Activated T-helper 1 cell treated with Interleukin-2 at 50 U/mL for 16 hours (primary cell): ENCODE results near the gene LIMK1.
"Not testable (repeated sequence)": the region's sequence is repeated elsewhere in the genome, so short reads cannot be mapped to it uniquely, and the experiment has no call there.

Source experiments
- DNase-seq: peaks from one replicate; pipeline ENCODE4 v3.0.0-alpha.2; 2020; ENCODE audit warnings: low read depth

Gene LIMK1

DNA sequence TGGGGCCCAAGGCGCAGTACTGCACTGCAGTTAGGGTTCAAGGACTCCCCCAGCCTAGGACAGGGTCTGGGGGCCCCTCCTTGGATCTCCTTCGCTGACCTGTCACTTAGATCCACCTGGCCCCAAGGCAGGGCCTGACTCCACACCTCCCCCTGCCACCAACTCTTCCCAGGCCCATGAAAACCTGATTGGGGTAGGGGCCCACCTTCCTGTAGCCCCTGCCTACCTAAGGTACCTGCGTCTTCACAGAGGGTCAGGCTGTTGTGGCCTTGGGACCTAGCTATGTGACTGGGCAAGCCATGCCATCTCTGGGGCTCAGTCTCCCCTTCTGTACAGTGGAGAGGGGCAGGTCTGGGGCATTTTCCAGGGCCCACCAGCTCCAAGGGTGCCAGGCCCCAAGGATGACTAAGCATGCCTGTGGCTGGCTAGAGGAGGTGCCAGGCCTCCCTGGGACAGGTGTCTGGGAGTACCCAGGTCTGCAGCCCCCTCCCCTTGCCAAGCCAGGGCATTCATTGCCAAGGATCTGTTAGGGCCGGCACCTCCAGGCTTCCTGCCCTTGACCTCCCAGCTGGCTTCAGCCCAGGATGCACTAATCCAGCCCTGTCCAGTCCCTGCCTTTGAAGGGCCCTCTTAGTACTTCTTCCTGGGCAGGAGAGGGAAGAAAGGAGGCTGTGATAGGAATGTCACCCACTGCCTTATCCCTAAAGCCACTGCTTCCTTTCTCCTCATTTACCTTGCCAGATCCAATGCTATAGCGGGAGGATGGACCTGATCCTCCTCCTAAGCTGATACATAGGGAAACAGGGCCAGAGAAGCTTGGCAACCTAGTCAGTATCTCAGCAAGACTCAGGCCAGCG lies 1.3 kb downstream of the LIMK1 start:
- no peak for DNase-seq

- no peak for DNase-seq
Observed at GRCh38 chr7:74087791-74088453, 4.3 kb downstream of the LIMK1 start.

DNA sequence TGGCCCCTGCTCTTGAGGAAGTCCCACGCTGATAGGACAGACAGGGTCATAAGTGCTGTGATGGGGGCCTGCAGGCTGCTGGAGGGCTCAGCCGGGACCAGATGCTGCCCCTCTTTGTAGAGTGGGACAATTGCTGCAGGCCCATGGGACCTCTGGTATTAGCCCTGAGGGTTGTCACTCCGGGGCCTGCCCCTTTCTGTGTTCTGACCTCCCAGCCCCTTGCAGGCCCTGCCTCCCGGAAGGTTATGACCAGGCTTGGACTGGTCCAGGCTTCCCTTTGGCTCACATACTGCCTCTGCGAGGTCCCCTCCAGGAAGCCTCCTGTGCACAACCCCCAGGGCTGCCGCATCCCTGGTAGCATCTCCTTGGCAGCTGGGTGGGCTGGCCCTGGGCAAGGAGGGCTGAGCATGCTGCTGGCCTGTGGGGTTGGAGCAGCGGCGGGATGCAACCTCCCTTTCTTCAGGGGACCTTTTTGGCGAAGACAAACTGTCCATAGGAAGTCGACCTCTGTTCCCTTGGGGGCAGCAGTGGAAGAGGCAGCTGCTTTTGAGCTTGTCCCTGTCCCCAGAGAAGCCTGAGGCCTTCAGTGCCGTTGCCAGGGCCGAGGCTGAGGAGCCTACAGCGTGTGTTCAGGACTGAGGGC lies 8.8 kb downstream of the LIMK1 start:
- no peak for DNase-seq

DNA sequence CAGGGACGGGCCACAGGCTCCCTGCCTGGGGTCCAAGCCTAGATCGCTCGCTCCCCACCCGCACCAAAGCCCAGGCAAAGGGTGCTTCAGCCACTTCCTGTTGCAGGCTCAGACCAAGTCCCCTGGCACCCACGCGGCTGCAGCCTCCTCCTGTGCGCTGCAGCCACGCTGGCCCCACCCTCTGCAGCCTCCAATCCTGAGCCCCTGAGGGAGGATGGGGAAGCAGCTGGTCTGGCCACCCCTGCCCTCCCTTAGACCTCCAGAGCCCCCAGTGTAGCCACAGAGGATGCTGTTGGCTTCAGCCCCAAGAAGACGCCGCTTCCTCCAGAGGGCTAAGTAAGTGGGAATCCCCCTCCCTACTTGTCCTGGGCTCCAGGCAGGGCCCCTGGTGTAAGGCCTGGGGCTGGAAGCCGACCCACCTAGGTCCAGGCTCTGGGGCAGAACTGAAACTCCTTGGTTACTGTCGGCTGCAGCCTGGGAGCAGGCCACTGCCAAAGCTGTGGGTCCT lies 9.4 kb downstream of the LIMK1 start:
- no peak for DNase-seq

GRCh38 chr7:74093671-74094223 lies 10.1 kb downstream of the LIMK1 start:
- DNase-seq = no peak

- peak; percentile 49 for DNase-seq
Observed at GRCh38 chr7:74094224-74095101, 10.9 kb downstream of the LIMK1 start.

- no peak for DNase-seq
Observed at GRCh38 chr7:74095135-74095534, 11.5 kb downstream of the LIMK1 start.

DNA sequence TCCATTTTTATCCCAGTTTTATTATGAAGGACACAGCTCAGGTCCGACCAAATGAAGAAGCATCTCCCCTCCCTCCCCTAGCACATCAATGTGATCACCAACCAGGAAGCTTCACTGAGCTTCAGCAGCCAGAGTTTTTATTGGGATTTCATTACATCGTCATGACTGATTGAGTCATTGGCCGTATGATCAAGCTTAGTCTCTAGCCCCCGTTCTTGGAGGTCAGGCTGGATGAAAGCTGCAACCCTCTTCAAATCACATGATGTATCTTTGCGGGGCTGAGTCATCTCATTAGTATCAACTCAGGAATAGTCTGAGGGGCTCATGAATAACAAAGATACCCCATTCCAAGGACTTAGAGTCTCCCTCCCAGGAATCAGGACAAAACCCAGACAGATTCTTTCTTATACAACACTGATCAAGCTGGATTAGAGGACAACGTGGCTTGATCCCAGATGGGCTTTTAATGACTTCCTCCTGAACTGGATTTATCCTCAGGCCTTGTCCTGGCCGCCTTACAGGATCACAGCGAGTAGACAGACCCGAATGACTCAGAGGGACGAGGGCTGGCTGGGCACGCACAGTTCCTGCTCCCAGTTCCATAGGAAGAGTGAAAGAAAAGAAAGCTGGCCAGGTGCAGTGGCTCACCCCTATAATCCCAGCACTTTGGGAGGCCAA lies 14.5 kb downstream of the LIMK1 start:
- DNase-seq = no peak

DNA sequence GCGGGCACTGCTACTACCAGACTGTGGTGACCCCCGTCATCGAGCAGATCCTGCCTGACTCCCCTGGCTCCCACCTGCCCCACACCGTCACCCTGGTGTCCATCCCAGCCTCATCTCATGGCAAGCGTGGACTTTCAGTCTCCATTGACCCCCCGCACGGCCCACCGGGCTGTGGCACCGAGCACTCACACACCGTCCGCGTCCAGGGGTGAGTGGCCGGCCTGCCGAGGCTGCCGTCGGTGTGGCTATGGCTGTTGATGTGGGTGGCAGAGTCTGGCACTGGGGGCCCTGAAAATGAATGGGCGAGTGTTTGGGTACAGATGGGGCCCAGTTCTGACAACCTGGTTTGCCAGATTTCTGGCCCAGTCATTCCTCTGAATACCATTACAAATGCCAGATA lies 15.4 kb downstream of the LIMK1 start:
- DNase-seq = no peak

DNA sequence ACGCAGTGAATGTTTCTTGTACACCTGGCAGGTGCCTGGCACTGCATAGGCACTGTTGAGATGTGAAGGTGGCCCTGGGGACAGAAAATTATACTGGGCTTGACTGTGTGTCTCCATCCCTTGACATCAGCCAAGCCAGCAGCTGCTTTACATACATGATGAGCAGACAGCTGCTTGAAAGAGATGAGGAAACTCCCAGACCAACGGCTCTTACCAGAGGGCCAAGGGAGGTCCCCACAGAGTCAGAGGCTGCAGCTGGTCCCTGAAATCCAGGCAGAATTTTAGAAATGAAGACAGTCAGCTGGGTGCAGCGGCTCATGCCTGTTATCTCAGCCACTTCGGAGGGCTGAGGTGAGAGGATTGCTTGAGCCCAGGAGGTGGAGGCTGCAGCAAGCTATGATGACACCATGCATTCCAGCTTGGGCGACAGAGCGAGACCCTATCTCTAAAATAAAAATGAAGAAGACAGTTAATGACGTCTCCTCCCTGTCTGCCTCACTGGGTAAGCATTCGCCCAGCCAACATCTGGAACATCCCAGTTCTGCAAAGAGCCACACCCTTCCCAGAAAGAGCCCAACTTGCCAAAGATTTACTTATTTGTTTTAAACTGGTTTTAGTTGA lies 17.6 kb downstream of the LIMK1 start:
- no peak for DNase-seq

DNA sequence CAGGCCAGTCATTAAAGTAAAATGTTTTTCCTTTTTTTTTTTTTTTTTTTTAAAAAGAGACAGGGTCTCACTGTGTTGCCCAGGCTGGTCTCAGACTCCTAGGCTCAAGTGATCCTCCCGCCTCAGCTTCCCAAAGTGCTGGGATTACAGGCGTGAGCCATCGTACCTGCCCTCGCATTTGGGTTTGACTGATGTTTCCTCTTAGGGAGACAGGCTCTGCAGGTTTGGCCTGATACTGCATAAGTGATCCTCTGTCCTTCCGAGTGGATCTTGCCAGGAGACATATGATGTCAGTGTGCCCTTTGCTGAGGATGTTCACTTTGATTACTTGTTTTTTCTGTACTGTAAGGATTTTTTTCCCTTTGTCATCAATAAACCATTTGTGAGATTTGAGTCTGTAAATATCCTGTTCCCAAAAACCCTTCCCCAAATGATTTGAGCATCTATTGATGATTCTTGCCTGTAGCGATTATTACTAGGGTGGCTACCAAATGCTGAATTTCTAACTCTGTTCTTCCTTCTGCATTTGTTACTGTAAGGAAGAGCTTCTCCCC lies 19.7 kb downstream of the LIMK1 start:
- no peak for DNase-seq

DNA sequence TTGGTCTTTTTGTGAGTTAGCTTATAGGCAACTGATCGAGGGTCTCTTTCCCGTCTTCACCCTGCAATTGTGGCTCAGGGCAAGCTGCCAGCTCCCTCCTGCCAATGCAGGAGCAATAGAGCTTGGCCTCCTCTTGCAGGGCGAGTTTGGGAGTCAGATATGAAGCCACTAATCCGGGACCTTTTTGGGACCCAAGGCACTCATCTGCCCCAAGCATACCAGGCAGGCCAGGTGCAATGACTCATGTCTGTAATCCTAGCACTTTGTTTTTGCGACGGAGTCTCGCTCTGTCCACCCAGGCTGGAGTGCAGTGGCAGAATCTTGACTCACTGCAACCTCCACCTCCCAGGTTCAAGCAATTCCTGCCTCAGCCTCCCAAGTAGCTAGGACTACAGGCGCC lies 21.1 kb downstream of the LIMK1 start:
- no peak for DNase-seq

DNA sequence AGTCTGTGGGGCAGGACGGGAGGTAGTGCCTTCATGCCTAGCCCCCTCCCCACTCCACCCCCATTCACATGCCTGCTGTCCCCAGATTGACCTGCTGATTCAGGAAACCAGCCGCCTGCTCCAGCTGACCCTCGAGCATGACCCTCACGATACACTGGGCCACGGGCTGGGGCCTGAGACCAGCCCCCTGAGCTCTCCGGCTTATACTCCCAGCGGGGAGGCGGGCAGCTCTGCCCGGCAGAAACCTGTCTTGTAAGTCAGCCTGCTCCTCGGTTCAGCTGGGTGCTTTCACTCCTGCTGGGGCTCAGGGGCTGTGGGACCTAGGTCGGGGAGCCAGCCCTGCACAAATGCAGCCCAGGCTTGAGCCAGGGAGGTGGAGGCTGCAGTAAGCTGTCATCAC lies 22.4 kb downstream of the LIMK1 start:
- no peak for DNase-seq

DNA sequence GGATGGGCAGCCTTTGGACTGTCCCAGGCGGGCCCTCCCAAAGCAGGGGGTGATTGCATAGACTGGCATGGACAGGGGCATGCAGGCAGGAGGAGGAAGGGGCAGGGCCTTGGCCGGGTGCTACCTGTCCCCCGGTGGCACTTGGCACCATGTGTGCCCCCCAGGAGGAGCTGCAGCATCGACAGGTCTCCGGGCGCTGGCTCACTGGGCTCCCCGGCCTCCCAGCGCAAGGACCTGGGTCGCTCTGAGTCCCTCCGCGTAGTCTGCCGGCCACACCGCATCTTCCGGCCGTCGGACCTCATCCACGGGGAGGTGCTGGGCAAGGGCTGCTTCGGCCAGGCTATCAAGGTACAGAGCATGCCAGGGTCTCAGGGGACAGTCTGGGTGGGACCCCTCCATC lies 23.2 kb downstream of the LIMK1 start:
- no peak for DNase-seq

DNA sequence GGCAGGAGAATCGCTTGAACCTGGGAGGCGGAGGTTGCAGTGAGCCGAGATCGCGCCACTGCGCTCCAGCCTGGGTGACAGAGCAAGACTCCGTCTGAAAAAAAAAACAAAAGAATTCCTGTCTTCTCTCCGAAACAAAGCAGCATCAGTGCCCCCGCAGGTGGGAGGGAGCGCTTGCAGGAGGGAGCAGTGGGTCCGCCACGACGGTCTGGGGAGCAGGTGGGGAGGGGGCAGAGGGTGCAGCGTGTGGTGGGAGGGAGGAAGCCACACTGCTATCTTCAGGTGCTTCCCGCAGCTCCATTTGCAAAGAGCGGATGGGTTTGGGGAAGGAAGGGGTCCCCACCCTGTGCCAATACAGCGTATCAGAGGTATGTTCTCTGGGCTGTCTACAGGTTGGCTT lies 31.7 kb downstream of the LIMK1 start:
- DNase-seq = no peak

DNA sequence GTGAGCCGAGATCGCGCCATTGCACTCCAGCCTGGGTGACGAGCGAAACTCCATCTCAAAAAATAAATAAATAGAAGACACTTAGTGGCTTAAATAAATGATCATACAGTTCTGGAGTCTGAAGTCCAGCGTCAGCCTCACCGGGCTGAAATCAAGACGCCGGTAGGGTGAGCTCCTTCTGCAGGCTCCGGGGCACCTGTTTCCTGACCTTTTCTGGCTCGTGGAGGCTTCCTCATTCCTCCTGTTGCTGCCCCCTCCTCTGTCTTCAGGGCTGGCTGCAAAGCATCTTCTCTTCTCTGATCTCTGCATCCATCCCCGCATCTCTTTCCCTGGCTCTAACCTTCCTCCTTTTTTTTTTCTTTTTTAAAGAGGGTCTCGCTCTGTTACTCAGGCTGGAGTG lies 32.8 kb downstream of the LIMK1 start:
- DNase-seq = no peak

DNA sequence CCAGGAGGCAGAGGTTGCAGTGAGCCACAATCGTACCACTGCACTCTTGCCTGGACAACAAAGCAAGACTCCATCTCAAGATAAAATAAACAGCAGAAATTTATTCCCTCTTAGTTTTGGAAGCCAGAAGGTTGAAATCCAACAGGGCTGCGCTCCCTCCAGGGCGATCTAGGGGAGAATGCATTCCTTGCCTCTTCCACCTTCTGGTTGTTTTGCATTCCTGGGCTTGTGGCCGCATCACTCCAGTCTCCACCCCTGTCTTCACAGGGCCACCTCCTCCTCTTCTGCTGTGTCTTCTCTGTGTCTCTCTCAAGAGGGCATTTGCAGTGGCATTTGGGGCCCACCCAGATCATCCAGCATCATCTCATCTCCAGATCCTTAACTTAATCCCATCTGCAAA lies 36.2 kb downstream of the LIMK1 start:
- DNase-seq = no peak

DNA sequence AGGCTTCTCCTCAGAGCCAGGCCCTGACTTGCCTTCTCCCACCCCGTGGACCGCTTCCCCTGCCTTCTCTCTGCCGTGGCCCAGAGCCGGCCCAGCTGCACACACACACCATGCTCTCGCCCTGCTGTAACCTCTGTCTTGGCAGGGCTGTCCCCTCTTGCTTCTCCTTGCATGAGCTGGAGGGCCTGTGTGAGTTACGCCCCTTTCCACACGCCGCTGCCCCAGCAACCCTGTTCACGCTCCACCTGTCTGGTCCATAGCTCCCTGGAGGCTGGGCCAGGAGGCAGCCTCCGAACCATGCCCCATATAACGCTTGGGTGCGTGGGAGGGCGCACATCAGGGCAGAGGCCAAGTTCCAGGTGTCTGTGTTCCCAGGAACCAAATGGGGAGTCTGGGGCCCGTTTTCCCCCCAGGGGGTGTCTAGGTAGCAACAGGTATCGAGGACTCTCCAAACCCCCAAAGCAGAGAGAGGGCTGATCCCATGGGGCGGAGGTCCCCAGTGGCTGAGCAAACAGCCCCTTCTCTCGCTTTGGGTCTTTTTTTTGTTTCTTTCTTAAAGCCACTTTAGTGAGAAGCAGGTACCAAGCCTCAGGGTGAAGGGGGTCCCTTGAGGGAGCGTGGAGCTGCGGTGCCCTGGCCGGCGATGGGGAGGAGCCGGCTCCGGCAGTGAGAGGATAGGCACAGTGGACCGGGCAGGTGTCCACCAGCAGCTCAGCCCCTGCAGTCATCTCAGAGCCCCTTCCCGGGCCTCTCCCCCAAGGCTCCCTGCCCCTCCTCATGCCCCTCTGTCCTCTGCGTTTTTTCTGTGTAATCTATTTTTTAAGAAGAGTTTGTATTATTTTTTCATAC lies 38.0 kb downstream of the LIMK1 start:
- DNase-seq = no peak

- not testable (repeated sequence) for DNase-seq
Observed at GRCh38 chr7:74123892-74124291, 40.3 kb downstream of the LIMK1 start.
